T-helper 2 cell treated with Interferon-gamma antibody and Interleukin-4, amounts not matched to agents 5 μg/mL and 100 μg/mL, for 36 hours (primary cell): ENCODE results near the gene AP3S2.
"Not testable (repeated sequence)": the region's sequence is repeated elsewhere in the genome, so short reads cannot be mapped to it uniquely, and the experiment has no call there.

Source experiments
- DNase-seq: peaks from one replicate; pipeline ENCODE4 v3.0.0; 2021; ENCODE audit warnings: low spot score
- H3K27ac Mint-ChIP-seq: one replicate; pipeline ENCODE4 v1.8.0; 2021; ENCODE audit warnings: mild to moderate bottlenecking, mixed read lengths
- H3K27me3 Mint-ChIP-seq: one replicate; pipeline ENCODE4 v1.8.0; 2021; ENCODE audit warnings: low read depth, mixed read lengths
- H3K36me3 Mint-ChIP-seq: one replicate; pipeline ENCODE4 v1.8.0; 2021; ENCODE audit warnings: low read depth, mixed read lengths
- H3K4me1 Mint-ChIP-seq: one replicate; pipeline ENCODE4 v1.8.0; 2021; ENCODE audit warnings: low read depth, mixed read lengths
- H3K4me3 Mint-ChIP-seq: one replicate; pipeline ENCODE4 v1.8.0; 2022; ENCODE audit warnings: mild to moderate bottlenecking, moderate library complexity, mixed read lengths
- H3K9me3 Mint-ChIP-seq: one replicate; pipeline ENCODE4 v1.8.0; 2021; ENCODE audit warnings: mixed read lengths

Gene AP3S2

DNA sequence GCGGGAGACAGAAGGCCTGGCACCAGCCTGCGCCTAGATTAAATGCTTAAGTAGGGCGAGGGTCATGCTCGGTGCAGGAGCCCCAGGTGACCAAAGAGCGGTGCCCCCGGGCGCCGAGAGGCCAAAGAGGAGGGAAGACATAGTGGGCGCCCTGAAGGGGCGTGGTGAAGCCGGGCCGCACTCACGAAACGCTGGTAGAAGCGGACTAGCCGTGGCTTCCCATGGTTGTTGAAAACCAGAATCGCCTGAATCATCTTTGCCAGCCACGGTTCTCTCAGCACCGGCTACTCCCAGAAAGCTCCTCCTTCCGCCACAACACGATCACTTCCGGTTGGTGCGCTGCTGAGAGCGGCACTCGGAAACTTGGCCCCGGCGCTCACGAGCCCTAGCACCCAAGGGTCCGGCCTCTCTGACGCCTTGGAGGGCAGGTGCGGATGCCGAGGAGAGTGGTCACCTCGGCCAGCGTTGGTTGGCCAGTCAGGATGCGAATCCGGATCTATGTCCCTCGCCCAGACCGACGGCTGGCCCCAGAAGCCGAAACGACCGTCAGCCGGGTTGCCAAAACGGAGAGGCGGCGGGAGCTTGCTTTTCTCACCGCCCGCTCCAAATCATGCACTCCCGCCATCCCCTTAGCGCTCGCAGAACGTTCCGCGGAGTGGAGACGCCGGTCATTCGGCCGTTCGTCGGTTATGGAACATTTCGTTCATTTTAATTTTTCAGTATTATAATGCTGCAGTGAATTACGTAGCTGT lies at the start of gene AP3S2:
Gene AP3S2, minus strand, starts transcription at position 299 of the 752 bp plus-strand sequence. Its CDS starts 45 bp downstream, at position 254.
- H3K4me3 Mint-ChIP-seq = peak within 1 kb of the TSS; percentile 100
- H3K4me1 Mint-ChIP-seq = peaks cover 31% of the 10 kb centered on the region
- H3K27ac Mint-ChIP-seq = peak within 1 kb of the TSS; percentile 97
- peak; percentile 93 for DNase-seq
- no peaks in the 10 kb centered on the region for H3K9me3 Mint-ChIP-seq
- H3K36me3 Mint-ChIP-seq = peaks cover 12% of the 10 kb centered on the region
- H3K27me3 Mint-ChIP-seq = no peaks in the 10 kb centered on the region

DNA sequence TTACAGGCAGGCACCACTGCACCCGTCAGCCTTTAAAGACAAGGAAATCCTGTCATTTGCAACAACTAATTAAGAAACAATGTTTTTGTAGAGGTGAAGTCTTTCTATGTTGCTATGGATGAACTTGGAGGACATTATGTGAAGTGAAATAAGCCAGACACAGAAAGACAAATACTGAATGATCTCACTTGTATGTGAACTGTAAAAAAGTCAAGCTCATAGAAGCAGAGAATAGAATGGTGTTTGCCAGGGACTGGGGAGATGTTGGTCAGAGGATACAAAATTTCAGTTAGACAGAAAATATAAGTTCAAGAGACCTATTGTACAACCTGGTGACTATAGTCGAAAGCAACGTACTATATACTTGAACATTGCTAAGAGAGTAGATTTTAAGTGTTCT lies 46.1 kb upstream of the AP3S2 start:
- Mint-ChIP-seq H3K4me1 (peaks cover 24% of the 10 kb centered on the region), H3K36me3 (no peaks in the 10 kb centered on the region), H3K27me3 (peaks cover 2% of the 10 kb centered on the region), H3K9me3 (no peaks in the 10 kb centered on the region), H3K4me3 (no peak overlapping the region), H3K27ac (no peak overlapping the region)
- no peak for DNase-seq

DNA sequence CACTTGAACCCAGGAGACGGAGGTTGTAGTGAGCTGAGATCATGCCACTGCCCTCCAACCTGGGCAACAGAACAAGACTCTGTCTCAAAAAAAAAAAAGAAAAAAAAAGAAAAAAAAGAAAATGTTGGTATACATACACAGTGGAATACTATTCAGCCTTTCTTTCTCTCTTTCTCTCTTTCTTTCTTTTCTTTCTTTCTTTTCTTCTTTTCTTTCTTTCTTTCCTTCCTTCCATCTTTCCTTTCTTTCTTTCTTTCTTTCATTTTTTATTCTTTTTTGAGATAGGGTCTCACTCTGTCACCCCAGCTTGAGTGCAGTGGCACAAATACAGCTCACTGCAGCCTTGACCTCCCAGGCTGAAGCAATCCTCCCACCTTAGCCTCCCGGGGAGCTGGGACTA lies 45.6 kb upstream of the AP3S2 start:
- not testable (repeated sequence) for H3K27ac Mint-ChIP-seq, H3K4me3 Mint-ChIP-seq, H3K9me3 Mint-ChIP-seq, H3K27me3 Mint-ChIP-seq, DNase-seq, H3K36me3 Mint-ChIP-seq
- peaks cover 24% of the 10 kb centered on the region for H3K4me1 Mint-ChIP-seq

DNA sequence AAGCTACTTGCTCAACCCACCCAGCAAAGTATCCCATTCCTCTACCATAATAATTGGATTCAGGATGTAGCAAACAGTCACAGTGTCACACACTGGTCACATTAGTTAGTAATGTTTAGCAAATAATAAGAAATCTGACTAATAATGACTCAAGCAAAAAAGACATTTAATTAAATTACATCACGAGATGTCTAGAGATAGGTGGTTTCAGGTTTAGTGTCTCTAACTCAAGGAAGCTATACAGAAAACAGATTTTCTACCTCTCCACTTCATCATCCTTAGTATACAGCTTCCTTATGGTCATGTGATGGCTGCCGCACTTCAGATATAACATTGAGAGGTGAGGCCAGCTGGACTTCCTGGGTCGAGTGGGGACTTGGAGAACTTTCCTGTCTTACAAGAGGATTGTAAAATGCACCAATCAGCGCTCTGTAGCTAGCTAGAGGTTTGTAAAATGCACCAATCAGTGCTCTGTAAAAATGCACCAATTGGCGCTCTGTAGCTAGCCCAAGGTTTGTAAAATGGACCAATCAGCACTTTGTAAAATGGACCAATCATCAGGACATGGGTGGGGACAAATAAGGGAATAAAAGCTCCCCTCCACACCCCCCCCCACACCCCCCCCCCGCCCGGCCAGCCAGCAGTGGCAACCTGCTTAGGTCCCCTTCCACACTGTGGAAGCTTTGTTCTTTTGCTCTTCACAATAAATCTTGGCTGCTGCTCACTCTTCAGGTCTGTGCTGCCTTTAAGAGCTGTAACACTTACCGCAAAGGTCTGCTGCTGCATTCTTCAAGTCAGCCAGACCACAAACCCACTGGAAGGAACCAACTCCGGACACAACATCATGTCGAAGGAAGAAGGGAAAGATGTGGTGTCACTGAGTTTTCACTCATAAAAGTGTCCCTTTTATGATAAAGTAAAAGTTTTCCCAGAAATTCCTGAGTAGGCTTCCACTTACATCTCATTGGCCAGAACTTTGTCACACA lies 43.9 kb upstream of the AP3S2 start:
- no peak overlapping the region for H3K27ac Mint-ChIP-seq
- DNase-seq = no peak
- H3K4me1 Mint-ChIP-seq = peaks cover 24% of the 10 kb centered on the region
- no peak overlapping the region for H3K4me3 Mint-ChIP-seq
- no peaks in the 10 kb centered on the region for H3K9me3 Mint-ChIP-seq
- no peaks in the 10 kb centered on the region for H3K36me3 Mint-ChIP-seq
- peaks cover 4% of the 10 kb centered on the region for H3K27me3 Mint-ChIP-seq

DNA sequence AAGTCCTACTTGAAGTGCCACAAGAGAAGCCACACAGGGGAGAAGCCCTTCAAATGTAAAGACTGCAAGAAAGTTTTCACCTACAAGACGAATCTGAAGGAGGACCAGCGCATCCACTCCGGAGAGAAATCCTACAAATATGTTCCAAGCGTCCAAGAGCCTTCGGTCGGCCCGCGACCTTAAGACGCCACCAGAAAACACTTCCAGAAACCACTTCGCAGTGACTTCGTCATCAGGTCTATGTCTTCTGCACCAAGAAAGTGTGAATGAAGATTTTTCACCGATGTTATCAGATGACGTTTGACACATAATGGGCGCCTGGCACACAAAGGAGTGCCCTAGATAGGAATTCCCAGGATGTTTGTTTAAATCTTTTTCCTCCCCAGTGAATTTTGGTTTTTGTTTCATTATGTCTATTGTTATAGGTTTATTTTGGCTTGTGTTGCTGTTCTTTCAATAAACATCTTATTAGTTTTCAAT lies 43.0 kb upstream of the AP3S2 start:
- Mint-ChIP-seq H3K4me3 (peak overlapping the region; percentile 13), H3K27me3 (peaks cover 9% of the 10 kb centered on the region), H3K4me1 (peaks cover 24% of the 10 kb centered on the region), H3K9me3 (no peaks in the 10 kb centered on the region), H3K36me3 (no peaks in the 10 kb centered on the region), H3K27ac (no peak overlapping the region)
- no peak for DNase-seq

DNA sequence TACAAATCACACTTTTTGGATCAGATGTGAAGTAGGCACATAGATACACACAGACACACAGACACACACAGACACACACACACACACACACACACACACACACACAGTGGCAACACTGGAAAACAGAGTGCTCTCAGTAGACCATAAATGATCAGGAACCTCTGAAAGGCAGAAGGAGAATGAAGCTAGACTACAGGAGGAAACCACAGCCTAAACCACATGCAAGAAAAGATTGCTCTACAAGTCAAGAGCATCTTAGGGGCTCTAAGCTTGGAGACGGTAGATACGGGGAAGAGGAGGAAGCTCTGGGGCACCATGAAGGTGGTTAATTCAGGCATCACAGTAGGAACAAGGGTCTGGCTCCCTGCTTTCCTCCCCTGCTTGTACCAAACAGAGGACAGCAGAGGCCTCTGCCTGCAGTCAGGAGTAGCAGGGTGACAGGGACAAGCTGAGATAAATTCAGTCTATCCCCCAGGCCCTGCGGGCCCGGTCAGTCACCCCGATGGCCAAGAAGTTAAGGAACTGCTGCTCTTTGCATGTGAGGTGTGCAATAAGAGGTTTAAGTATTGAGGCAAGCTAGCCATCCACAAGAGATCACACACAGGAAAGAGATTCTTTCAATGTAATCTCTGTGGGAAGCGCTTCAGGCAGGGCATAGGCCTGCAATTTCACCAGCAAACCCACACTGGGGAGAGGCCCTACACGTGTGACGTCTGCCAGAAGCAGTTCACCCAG lies 42.4 kb upstream of the AP3S2 start:
- Mint-ChIP-seq H3K4me1 (peaks cover 24% of the 10 kb centered on the region), H3K36me3 (no peaks in the 10 kb centered on the region), H3K27ac (peak overlapping the region; percentile 9), H3K4me3 (peak overlapping the region; percentile 13), H3K27me3 (peaks cover 10% of the 10 kb centered on the region), H3K9me3 (no peaks in the 10 kb centered on the region)
- peak; percentile 21 for DNase-seq

DNA sequence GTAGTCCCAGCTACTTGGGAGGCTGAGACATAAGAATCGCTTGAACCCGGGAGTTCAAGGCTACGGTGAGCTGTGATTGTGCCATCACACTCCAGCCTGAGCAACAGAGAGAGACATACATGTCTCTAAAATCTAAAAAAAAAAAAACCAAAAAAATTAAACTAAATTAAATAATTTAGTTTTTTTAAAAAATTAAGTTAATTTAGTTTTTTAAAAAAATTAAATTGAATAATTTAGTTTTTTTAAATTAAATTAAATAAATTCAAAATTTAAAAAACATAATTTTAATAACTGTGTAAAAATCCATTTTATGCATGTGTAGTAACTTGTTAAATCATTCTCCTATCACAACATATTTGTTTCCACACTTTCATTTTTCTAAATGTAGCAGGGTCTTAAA lies 39.1 kb upstream of the AP3S2 start:
- Mint-ChIP-seq H3K4me3 (no peak overlapping the region), H3K27ac (no peak overlapping the region), H3K4me1 (peaks cover 19% of the 10 kb centered on the region), H3K36me3 (no peaks in the 10 kb centered on the region), H3K27me3 (peaks cover 10% of the 10 kb centered on the region), H3K9me3 (no peaks in the 10 kb centered on the region)
- DNase-seq = no peak

DNA sequence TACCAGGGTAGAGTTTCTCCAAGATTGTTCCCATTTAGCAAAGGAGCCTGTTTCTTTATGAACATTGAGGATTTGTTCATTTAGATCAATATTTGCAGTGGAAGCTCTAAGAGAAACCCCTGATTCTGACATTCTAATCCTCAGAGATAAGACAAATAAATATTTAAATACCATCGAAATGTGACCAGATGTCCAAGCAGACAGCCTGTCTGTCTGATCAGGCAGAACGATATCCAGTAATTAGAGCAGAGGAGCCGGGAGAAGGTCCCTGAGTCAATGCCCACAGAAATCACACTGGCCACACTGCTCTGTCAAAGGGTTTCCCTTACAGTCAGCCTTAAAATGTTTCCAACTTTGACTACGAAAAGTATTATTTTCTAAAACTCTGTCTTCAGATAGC lies 34.6 kb upstream of the AP3S2 start:
- Mint-ChIP-seq H3K27me3 (peaks cover 16% of the 10 kb centered on the region), H3K27ac (no peak overlapping the region), H3K36me3 (no peaks in the 10 kb centered on the region)

DNA sequence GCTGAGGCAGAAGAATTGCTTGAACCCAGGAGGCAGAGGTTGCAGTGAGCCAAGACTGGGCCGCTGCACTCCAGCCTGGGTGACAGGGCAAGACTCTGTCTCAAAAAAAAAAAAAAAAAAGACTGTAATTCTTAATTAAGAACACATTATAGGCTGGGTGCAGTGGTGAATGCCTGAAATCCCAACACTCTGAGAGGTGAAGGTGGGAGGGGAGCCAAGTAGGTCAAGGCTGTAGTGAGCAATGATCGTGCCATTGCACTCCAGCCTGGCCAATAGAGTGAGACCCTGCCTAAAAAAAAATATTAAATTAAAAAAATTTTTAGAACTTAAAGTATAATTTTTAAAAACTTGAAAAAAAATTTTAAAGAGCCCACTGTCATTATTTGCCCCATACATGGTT lies 32.4 kb upstream of the AP3S2 start:
- Mint-ChIP-seq H3K9me3 (no peaks in the 10 kb centered on the region), H3K4me1 (no peaks in the 10 kb centered on the region), H3K4me3 (no peak overlapping the region), H3K27me3 (peaks cover 10% of the 10 kb centered on the region), H3K36me3 (no peaks in the 10 kb centered on the region), H3K27ac (no peak overlapping the region)
- DNase-seq = no peak

More for the DNA sequence above, 34.6 kb upstream of the AP3S2 start:
- no peaks in the 10 kb centered on the region for H3K4me1 Mint-ChIP-seq
- no peak overlapping the region for H3K4me3 Mint-ChIP-seq
- no peak for DNase-seq
- H3K9me3 Mint-ChIP-seq = no peaks in the 10 kb centered on the region

DNA sequence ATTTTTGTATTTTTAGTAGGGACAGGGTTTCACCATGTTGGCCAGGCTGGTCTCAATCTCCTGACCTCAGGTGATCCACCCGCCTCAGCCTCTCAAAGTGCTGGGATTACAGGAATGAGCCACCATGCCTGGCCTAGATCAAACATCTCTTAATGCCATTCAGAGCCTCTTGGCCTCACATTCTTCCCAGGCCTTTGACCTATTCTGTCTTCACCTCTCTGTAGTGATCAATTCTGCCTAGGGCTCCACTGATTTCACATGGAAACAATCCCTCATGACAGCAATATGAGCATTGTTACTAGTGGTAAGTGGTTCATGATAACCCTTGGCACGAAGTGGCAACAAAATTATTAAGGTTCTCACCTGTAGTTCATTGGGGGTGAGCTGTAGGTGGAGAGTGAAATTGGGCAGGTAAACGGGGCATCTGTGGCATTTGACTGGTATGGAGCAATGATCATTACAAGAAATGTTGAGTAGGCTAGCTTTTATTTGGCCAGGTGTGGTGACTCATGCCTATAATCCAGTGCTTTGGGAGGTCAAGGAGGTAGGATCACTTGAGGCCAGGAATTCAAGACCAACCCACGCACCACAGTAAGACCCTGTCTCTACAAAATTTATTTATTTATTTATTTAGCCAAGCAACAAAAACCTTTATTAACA lies 23.8 kb upstream of the AP3S2 start:
- no peaks in the 10 kb centered on the region for H3K36me3 Mint-ChIP-seq
- H3K9me3 Mint-ChIP-seq = no peaks in the 10 kb centered on the region
- H3K4me1 Mint-ChIP-seq = no peaks in the 10 kb centered on the region
- no peak for DNase-seq
- no peak overlapping the region for H3K27ac Mint-ChIP-seq
- H3K27me3 Mint-ChIP-seq = peaks cover 30% of the 10 kb centered on the region
- no peak overlapping the region for H3K4me3 Mint-ChIP-seq

DNA sequence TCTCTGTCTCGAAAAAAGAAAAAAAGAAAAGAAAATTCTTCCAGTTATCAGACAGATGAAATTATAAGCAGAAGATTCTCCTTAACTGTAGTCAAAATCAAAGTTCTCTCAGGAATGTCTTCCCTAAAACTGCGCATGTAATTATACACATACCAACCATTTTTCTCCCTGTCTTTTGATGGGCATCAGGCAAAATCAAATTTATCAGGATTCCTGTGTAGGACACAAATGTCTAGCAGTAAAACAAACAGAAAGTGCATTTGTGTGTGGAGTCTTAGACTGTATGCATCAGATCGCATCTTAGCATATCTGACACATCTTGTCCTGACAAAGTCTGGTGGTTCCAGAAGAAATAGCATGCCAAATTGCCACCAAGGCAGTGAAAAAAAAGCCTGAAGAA lies 22.9 kb upstream of the AP3S2 start:
- no peaks in the 10 kb centered on the region for H3K36me3 Mint-ChIP-seq
- DNase-seq = no peak
- H3K4me3 Mint-ChIP-seq = no peak overlapping the region
- no peaks in the 10 kb centered on the region for H3K4me1 Mint-ChIP-seq
- no peak overlapping the region for H3K27ac Mint-ChIP-seq
- H3K9me3 Mint-ChIP-seq = no peaks in the 10 kb centered on the region
- peaks cover 37% of the 10 kb centered on the region for H3K27me3 Mint-ChIP-seq

DNA sequence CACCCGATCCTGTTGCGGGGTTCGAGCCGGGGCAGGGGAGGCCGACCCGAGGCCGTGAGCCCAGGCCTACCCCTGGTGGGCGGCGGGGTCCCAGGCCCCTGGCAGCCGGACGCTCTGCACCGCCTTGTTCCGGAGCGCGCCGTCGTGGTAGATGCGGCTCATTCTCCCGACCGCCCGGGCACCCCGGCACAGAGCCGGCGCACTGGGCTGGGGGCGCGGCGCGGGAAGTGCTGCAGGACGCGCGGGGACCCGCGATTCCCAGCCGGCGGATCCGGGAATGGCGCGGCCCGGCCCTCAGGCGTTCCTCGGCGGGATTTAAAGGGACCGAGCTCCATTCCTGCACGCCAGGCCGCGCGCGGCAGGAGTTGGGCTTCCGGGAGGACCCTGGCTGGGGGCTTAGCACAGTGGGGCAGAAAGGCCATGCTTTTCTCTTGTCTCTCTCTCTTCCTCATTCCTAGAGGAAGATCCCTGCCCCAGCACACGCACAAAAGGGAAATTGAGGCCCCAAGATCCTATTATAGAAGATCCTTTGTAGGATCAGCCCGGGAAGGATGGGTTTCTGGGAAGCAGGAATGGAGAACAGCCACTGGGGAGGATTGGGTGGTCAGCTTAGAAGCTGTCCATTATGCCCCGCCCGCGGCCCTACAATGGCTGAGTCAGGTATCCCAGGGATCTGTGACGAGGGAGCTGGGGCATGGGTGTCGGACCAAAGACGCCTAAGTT lies 19.0 kb upstream of the AP3S2 start, which contains the start of gene ARPIN:
Gene ARPIN, minus strand, starts transcription at position 279 of the 723 bp plus-strand sequence. Its CDS starts 117 bp downstream, at position 162.
- no peak for DNase-seq
- H3K4me3 Mint-ChIP-seq = peak within 1 kb of the TSS; percentile 12
- H3K4me1 Mint-ChIP-seq = no peaks in the 10 kb centered on the region
- no peak within 1 kb of the TSS for H3K27ac Mint-ChIP-seq
- H3K27me3 Mint-ChIP-seq = peaks cover 44% of the 10 kb centered on the region
- no peaks in the 10 kb centered on the region for H3K36me3 Mint-ChIP-seq
- H3K9me3 Mint-ChIP-seq = no peaks in the 10 kb centered on the region
